A549 (cell line): Measurements from ENCODE around the gene ADO.
"Not testable (repeated sequence)": the region's sequence is repeated elsewhere in the genome, so short reads cannot be mapped to it uniquely, and the experiment has no call there.

ENCODE experiments used
- CBX8 ChIP-seq: fragments of 200-600 bp; sonication (generic); IDR thresholded peaks from 2 replicates; pipeline ENCODE4 v1.6.1; 2016
- CHD4 ChIP-seq: fragments of 200-600 bp; sonication (generic); IDR thresholded peaks from 2 replicates; pipeline ENCODE4 v1.6.1; 2016; ENCODE audit warnings: antibody characterized with exemption, mild to moderate bottlenecking, borderline replicate concordance
- CTCF ChIP-seq: fragments of >200 bp; sonication (Bioruptor Twin); formaldehyde crosslinking; IDR thresholded peaks from 3 replicates; pipeline ENCODE4 v1.5.1; 2016
- EP300 ChIP-seq, 2 experiments: fragments of >200 bp; sonication (Bioruptor Twin); formaldehyde crosslinking; IDR thresholded peaks; 2 replicates in 1 of 2; 3 replicates in 1 of 2; pipeline ENCODE4 v1.6.1; 2016 to 2017
- HDAC2 ChIP-seq: fragments of 200-600 bp; sonication (generic); IDR thresholded peaks from 2 replicates; pipeline ENCODE4 v1.6.1; 2016
- HMGXB4 ChIP-seq: fragments of 250-450 bp; sonication (Bioruptor Pico); IDR thresholded peaks from 2 replicates; pipeline ENCODE4 v1.5.0; 2021; ENCODE audit warnings: mild to moderate bottlenecking, moderate library complexity, borderline replicate concordance
- KDM5A ChIP-seq: fragments of 200-600 bp; sonication (generic); IDR thresholded peaks from 2 replicates; pipeline ENCODE4 v1.6.1; 2016; ENCODE audit warnings: antibody characterized with exemption, mild to moderate bottlenecking
- POLR2A ChIP-seq: IDR thresholded peaks from 2 replicates; pipeline ENCODE4 v1.6.1; 2012; ENCODE audit warnings: mild to moderate bottlenecking, low read length

DNA sequence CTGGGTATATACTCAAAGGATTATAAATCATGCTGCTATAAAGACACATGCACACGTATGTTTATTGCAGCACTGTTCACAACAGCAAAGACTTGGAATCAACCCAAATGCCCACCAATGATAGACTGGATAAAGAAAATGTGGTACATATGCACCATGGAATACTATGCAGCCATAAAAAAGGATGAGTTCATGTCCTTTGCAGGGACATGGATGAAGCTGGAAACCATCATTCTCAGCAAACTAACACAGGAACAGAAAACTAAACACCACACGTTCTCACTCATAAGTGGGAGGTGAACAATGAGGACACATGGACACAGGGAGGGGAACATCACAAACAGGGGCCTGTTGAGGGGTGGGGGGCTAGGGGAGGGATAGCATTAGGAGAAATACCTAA is 16.2 kb upstream of the ADO start:
- not testable (repeated sequence) for TF ChIP-seq CTCF; CBX8; KDM5A; HMGXB4 (CRISPR knock-in tag); HDAC2; EP300 (IDR thresholded peaks at IDR 0.05); POLR2A; CHD4
